Neutrophil (primary cell): ENCODE data around the gene ARHGAP35.

Source experiments
- H3K27ac ChIP-seq: fragments of 200-600 bp; sonication (generic); 2 replicates; pipeline ENCODE4 v1.5.1; 2016; ENCODE audit warnings: mild to moderate bottlenecking, moderate library complexity
- H3K27me3 ChIP-seq: fragments of 200-600 bp; sonication (generic); 2 replicates; pipeline ENCODE4 v1.6.0; 2016; ENCODE audit warnings: mild to moderate bottlenecking
- H3K36me3 ChIP-seq: fragments of 200-600 bp; sonication (generic); 2 replicates; pipeline ENCODE4 v1.5.1; 2017
- H3K4me1 ChIP-seq, 2 experiments: fragments of 200-600 bp in 1 of 2; sonication (generic) in 1 of 2; 1 replicate in 1 of 2; 2 replicates in 1 of 2; pipeline versions ENCODE4 v1.5.1 to v1.6.1; 2013 to 2016; ENCODE audit warnings: low read depth in 1 of 2, low read length in 1 of 2, mild to moderate bottlenecking in 1 of 2, moderate library complexity in 1 of 2; ENCODE audit not compliant: control insufficient read depth in 1 of 2, insufficient read depth in 1 of 2
- H3K4me3 ChIP-seq, 2 experiments: fragments of 200-600 bp in 1 of 2; sonication (generic) in 1 of 2; 1 replicate in 1 of 2; 2 replicates in 1 of 2; pipeline ENCODE4 v1.5.1; 2013 to 2016; ENCODE audit warnings: low read depth in 1 of 2, low read length in 1 of 2, mild to moderate bottlenecking in 1 of 2, moderate library complexity in 1 of 2
- H3K9me3 ChIP-seq: fragments of 200-600 bp; sonication (generic); 2 replicates; pipeline ENCODE4 v1.5.1; 2016
- CTCF ChIP-seq: fragments of 200-600 bp; sonication (generic); IDR thresholded peaks from 2 replicates; pipeline ENCODE4 v1.5.1; 2016; ENCODE audit warnings: antibody characterized with exemption

Gene ARHGAP35

GRCh38 chr19:46860846-46861690 lies at the start of gene ARHGAP35:
TSS of gene ARHGAP35 (plus strand) at chr19:46860997. CDS start at chr19:46918676, 57,679 bp downstream.
- H3K4me3 ChIP-seq: peak within 1 kb of the TSS; percentile 90 to 99
- H3K36me3 ChIP-seq: no peaks in the 10 kb centered on the region
- no peaks in the 10 kb centered on the region for H3K9me3 ChIP-seq
- TF ChIP-seq CTCF: no peak
- H3K27ac ChIP-seq: peak within 1 kb of the TSS; percentile 84
- H3K27me3 ChIP-seq: no peaks in the 10 kb centered on the region
- H3K4me1 ChIP-seq: peaks cover 32 to 34% of the 10 kb centered on the region in 2 experiments

GRCh38 chr19:46812977-46813838 lies 47.6 kb upstream of the ARHGAP35 start:
- H3K27me3 ChIP-seq: no peaks in the 10 kb centered on the region
- no peak overlapping the region for H3K4me3 ChIP-seq
- no peaks in the 10 kb centered on the region for H3K36me3 ChIP-seq
- H3K4me1 ChIP-seq: no peaks in the 10 kb centered on the region
- no peak for TF ChIP-seq CTCF
- no peak overlapping the region for H3K27ac ChIP-seq
- no peaks in the 10 kb centered on the region for H3K9me3 ChIP-seq

- Histone ChIP-seq H3K4me1 (no peaks in the 10 kb centered on the region), H3K9me3 (no peaks in the 10 kb centered on the region), H3K4me3 (no peak overlapping the region), H3K27ac (no peak overlapping the region), H3K36me3 (no peaks in the 10 kb centered on the region), H3K27me3 (no peaks in the 10 kb centered on the region)
- TF ChIP-seq CTCF: no peak
These were observed 46.9 kb upstream of the ARHGAP35 start for GRCh38 chr19:46813839-46814358.

- no peak overlapping the region for H3K4me3 ChIP-seq
- H3K27ac ChIP-seq: no peak overlapping the region
- no peaks in the 10 kb centered on the region for H3K9me3 ChIP-seq
- H3K27me3 ChIP-seq: no peaks in the 10 kb centered on the region
- no peaks in the 10 kb centered on the region for H3K36me3 ChIP-seq
- no peaks in the 10 kb centered on the region for H3K4me1 ChIP-seq
- TF ChIP-seq CTCF: no peak
These were observed 44.8 kb upstream of the ARHGAP35 start for GRCh38 chr19:46815833-46816627.

GRCh38 chr19:46818812-46819211 lies 42.0 kb upstream of the ARHGAP35 start:
- Histone ChIP-seq H3K4me1 (peaks cover 0 to 3% of the 10 kb centered on the region in 2 experiments), H3K27ac (no peak overlapping the region)
- no peak for TF ChIP-seq CTCF

More at GRCh38 chr19:46818812-46819211, 42.0 kb upstream of the ARHGAP35 start:
- H3K36me3 ChIP-seq: no peaks in the 10 kb centered on the region
- no peaks in the 10 kb centered on the region for H3K27me3 ChIP-seq
- H3K4me3 ChIP-seq: no peak overlapping the region
- no peaks in the 10 kb centered on the region for H3K9me3 ChIP-seq
